ENCODE results near the gene KBTBD4.

Gene KBTBD4

DNA sequence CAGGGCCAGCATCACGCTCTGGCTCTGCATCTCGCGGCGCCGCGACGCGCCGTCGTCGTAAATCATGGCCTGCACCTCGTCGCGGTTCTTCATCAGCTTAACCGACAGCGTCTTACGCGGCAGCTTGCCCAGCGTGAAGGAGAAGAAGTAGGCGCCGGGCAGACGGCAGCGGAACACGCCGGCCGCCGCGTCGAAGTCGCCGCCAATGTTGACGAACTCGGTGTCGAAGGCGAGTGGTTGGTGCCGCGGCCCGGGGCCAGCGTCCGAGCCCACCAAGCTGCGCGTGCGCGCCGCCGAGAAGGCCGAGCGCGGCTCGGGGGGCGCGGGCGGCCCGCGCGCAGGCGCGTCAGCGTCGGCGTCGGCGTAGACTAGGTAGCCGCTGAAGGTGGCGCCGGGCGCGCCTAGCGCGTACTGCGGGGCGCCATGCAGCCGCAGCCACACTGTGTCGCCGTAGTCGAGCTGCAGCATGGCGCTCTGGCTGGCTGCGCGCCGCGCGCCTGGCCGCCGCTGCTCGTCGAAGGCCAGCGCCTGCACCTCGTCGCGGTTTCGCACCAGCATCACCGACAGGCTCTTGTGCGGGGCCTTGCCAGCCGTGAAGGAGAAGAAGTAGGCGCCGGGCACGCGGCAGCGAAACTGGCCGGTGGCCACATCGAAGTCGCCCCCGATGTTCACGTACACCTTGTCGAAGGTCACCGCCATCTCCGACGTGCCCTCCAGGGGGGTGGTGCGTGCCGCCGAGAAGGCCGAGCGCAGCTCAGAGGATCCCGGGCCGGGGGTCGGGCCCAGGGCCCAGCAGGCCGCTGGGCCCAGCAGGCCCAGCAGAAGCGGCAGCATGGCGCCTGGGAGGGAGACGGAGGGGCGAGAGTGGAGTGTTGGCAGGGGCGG lies 11.4 kb upstream of the KBTBD4 start:
- TF ChIP-seq, protein P1, sequence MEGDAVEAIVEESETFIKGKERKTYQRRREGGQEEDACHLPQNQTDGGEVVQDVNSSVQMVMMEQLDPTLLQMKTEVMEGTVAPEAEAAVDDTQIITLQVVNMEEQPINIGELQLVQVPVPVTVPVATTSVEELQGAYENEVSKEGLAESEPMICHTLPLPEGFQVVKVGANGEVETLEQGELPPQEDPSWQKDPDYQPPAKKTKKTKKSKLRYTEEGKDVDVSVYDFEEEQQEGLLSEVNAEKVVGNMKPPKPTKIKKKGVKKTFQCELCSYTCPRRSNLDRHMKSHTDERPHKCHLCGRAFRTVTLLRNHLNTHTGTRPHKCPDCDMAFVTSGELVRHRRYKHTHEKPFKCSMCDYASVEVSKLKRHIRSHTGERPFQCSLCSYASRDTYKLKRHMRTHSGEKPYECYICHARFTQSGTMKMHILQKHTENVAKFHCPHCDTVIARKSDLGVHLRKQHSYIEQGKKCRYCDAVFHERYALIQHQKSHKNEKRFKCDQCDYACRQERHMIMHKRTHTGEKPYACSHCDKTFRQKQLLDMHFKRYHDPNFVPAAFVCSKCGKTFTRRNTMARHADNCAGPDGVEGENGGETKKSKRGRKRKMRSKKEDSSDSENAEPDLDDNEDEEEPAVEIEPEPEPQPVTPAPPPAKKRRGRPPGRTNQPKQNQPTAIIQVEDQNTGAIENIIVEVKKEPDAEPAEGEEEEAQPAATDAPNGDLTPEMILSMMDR (IDR thresholded peaks at IDR 0.05; ENCODE audit: unreplicated experiment in 3 of 3), result no peak
- Mint-ChIP-seq H3K27ac (no peak overlapping the region), H3K9me3 (no peaks in the 10 kb centered on the region), H3K36me3 (ENCODE audit: low read depth) (peaks cover 6% of the 10 kb centered on the region), H3K4me1 (peaks cover 40% of the 10 kb centered on the region), H3K27me3 (ENCODE audit: low read depth) (peaks cover 25% of the 10 kb centered on the region), H3K4me3 (no peak overlapping the region)

DNA sequence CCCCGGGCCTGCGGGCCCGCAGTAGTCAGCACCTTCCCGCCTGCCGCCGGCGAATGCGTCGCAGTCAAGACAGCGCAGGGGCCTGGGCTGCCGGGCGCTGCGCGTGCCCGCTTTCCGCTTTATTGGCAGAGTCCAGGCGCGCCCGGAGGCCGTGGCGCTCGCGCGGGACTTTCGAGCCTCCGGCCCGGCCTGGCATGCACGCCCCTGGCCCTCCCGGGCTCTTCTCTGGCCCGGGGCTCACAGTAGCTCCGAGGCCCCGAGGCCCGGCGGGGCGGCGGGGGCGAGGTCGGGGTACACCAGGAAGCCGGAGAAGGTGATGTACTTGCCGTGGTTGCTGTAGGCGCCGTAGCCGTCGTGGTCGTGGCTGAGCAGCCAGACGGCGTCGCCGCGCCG lies 10.8 kb upstream of the KBTBD4 start:
- H3K4me3 Mint-ChIP-seq, result no peak overlapping the region
- H3K27me3 Mint-ChIP-seq (ENCODE audit: low read depth), result peaks cover 24% of the 10 kb centered on the region
- no peak overlapping the region for H3K27ac Mint-ChIP-seq
- no peaks in the 10 kb centered on the region for H3K9me3 Mint-ChIP-seq
- H3K4me1 Mint-ChIP-seq, result peaks cover 37% of the 10 kb centered on the region
- TF ChIP-seq, protein P1 (IDR thresholded peaks at IDR 0.05; ENCODE audit: unreplicated experiment in 3 of 3), result no peak
- peaks cover 6% of the 10 kb centered on the region for H3K36me3 Mint-ChIP-seq (ENCODE audit: low read depth)

DNA sequence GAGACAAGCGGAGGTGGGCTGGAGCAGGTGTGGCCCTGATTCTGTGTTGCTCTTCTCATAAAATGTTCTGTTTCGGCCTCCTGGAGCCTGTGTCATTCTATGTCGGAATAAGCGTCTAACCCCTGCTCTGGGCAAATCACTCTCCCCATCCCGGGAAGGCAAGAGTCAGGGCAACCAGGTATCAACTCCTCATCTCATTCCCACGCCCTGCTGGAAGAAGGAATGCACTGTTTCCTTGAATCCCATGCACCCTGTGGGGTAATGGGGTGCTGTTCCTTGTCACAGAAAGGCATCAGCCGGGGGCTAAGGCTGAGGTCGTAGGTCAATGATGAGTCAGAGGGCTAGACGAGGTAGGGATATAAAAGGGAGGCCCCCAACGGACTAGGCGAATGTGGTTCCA lies 10.3 kb upstream of the KBTBD4 start:
- Mint-ChIP-seq H3K9me3 (no peaks in the 10 kb centered on the region), H3K36me3 (ENCODE audit: low read depth) (peaks cover 11% of the 10 kb centered on the region), H3K27ac (peak overlapping the region in 1 of 3 experiments; percentile 44), H3K27me3 (ENCODE audit: low read depth) (peaks cover 24% of the 10 kb centered on the region), H3K4me3 (no peak overlapping the region), H3K4me1 (peaks cover 39% of the 10 kb centered on the region)
- TF ChIP-seq, protein P1 (IDR thresholded peaks at IDR 0.05; ENCODE audit: unreplicated experiment in 3 of 3), result no peak

DNA sequence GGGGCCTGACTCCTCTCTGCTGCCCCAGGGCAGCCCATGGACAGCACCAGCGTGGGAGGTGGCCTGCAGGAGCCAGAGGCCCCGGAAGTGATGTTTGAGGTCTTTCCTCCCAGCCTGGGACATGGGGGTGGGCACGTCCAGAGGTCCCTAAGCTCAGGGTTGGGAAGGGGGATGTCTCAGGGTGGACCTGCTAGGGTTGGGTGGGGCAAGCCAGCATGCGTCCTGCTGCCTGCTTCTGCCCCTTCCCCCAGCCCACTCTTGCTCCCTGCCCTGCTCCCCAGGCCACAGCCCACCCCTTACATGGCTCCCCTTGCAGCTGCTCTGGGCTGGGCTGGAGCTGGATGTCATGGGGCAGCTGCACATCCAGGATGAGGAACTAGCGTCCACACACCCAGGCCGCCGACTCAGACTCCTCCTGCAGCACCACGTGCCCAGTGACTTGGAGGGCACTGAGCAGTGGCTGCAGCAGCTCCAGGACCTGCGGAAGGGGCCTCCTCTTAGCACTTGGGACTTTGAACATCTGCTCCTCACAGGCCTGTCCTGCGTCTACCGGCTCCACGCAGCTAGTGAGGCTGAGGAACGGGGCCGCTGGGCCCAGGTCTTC lies 9.1 kb upstream of the KBTBD4 start:
- peaks cover 24% of the 10 kb centered on the region for H3K36me3 Mint-ChIP-seq (ENCODE audit: low read depth)
- TF ChIP-seq, protein P1 (IDR thresholded peaks at IDR 0.05; ENCODE audit: unreplicated experiment in 3 of 3), result no peak
- H3K4me1 Mint-ChIP-seq, result peaks cover 39% of the 10 kb centered on the region
- H3K9me3 Mint-ChIP-seq, result no peaks in the 10 kb centered on the region
- H3K27me3 Mint-ChIP-seq (ENCODE audit: low read depth), result peaks cover 13% of the 10 kb centered on the region
- peak overlapping the region in 1 of 3 experiments; percentile 82 for H3K4me3 Mint-ChIP-seq
- peak overlapping the region in 1 of 3 experiments; percentile 97 for H3K27ac Mint-ChIP-seq

DNA sequence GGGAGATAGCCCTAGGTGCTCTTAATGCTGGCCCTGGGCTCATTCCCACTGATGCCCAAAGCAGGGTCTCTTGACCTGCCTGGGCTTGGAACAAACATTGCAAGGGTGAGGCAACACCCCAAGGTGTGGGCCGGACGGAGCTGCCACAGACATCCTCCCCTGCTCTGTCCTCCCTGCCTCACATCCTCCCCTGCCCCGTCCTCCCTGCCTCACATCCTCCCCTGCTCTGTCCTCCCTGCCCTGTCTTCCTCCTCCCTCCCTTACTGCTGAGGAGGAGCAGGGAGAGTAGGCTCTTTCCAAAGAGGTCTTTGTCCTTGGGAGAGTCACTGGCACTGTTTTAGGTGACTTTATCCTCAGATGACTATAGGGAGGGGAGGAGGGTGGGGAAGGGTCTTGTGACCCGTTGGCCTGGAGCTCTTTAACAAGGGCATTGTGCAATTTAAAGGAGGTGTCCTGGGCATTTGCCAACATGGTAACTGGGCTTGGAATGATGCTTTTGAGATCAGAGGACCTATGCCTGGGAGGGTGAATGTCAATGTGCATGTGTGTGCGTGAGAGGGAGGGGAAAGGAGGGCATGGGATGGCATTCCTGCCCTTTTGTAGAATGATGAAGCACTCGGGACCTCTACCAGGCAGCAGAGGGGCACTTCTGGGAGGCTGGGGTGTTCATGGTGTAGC lies 8.4 kb upstream of the KBTBD4 start:
- Mint-ChIP-seq H3K9me3 (no peaks in the 10 kb centered on the region), H3K4me1 (peaks cover 34% of the 10 kb centered on the region), H3K27ac (peak overlapping the region in 2 of 3 experiments; percentile 29 to 97), H3K4me3 (peak overlapping the region in 2 of 3 experiments; percentile 30 to 82), H3K27me3 (ENCODE audit: low read depth) (peaks cover 6% of the 10 kb centered on the region), H3K36me3 (ENCODE audit: low read depth) (peaks cover 30% of the 10 kb centered on the region)
- TF ChIP-seq, protein P1 (IDR thresholded peaks at IDR 0.05; ENCODE audit: unreplicated experiment in 3 of 3), result no peak
